ENCODE data around the gene TRMT112. TPM values are rescaled to one million over a fixed set of nuclear protein-coding genes. Genes with fewer than 3 reads are reported as not detected.
A peak's percentile ranks its signal among the peaks of the same experiment; 100 is the strongest.

TRMT112 gene
- total RNA-seq, 4 donors from 2014 or later = 228 to 435 (median 237) TPM

DNA sequence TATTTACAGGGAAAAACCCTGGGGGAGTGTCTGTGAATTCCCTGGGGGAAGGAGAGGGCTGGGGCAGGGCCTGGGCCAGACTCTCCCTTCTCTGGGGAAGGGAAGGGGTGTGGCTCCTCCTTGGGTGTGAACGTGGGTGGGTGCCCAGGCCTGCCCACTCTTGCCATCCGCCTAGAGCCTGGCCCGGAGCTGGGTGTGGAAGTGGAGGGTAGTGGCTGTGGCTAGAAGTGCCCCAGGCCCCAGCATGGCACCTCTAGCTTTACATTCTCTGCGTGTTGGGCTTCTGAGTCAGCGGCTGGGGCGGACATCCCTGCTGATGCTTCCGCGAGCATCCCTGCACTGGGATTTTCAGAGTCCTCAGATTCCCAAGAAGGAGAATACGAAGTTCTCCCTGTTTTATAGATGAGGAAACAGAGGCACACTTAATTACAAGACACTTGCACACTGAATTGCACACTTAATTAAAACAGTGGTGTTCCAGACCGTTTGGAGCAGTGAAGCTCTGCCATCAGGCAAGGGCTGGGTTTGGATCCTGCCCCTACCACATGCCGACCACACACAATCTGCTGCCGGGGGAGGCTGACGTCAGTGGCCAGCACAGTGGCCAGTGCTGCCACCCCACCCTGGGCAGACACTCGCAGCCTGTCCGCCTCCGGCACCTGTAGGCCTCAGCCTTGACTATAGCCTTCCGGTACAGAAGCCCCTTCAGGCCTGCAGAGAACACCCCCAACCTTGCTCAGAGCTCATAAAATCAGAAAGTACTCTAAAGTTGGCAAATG, 40.5 kb downstream of the TRMT112 start:
- Histone ChIP-seq H3K27me3 (no peaks in the 10 kb centered on the region), H3K4me3 (replicated peaks in 1 of 3) (no peak overlapping the region), H3K27ac (no peak overlapping the region), H3K9me3 (no peaks in the 10 kb centered on the region), H3K4me1 (peaks cover 2 to 3% of the 10 kb centered on the region in 2 donors), H3K36me3 (peaks cover 7 to 11% of the 10 kb centered on the region in 2 donors)
- TF ChIP-seq POLR2A (IDR thresholded peaks at IDR 0.05) = no peak
- intact Hi-C loops (cut with DNase I) = no loop called here
- 90 to 94% methylated on average over 14 of the region's 17 CpGs for WGBS, 2 donors
- DNase-seq = no peak

DNA sequence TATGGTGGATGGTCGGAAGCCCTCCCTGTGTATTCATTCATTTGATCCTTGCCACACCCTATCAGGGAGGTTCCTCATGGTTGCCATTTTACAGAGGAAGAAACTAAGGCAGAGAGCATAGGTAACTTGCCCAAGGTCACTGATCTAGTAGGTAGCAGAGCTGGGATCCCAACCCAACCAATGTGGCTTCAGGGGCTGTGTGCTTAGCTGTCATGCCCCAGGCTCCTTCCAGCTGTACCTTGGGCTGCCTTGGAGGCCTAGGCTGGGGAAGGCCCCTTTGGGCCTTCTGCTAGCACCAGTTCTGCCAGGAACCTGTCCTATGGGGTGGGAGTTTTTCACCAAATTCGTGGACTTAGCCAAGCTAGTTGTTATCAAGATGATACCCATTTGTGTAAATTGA, 41.5 kb downstream of the TRMT112 start:
- no peak overlapping the region for H3K27ac ChIP-seq
- TF ChIP-seq, protein P1, sequence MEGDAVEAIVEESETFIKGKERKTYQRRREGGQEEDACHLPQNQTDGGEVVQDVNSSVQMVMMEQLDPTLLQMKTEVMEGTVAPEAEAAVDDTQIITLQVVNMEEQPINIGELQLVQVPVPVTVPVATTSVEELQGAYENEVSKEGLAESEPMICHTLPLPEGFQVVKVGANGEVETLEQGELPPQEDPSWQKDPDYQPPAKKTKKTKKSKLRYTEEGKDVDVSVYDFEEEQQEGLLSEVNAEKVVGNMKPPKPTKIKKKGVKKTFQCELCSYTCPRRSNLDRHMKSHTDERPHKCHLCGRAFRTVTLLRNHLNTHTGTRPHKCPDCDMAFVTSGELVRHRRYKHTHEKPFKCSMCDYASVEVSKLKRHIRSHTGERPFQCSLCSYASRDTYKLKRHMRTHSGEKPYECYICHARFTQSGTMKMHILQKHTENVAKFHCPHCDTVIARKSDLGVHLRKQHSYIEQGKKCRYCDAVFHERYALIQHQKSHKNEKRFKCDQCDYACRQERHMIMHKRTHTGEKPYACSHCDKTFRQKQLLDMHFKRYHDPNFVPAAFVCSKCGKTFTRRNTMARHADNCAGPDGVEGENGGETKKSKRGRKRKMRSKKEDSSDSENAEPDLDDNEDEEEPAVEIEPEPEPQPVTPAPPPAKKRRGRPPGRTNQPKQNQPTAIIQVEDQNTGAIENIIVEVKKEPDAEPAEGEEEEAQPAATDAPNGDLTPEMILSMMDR (IDR thresholded peaks at IDR 0.05) = no peak
- no peak for TF ChIP-seq POLR2A (IDR thresholded peaks at IDR 0.05)

DNA sequence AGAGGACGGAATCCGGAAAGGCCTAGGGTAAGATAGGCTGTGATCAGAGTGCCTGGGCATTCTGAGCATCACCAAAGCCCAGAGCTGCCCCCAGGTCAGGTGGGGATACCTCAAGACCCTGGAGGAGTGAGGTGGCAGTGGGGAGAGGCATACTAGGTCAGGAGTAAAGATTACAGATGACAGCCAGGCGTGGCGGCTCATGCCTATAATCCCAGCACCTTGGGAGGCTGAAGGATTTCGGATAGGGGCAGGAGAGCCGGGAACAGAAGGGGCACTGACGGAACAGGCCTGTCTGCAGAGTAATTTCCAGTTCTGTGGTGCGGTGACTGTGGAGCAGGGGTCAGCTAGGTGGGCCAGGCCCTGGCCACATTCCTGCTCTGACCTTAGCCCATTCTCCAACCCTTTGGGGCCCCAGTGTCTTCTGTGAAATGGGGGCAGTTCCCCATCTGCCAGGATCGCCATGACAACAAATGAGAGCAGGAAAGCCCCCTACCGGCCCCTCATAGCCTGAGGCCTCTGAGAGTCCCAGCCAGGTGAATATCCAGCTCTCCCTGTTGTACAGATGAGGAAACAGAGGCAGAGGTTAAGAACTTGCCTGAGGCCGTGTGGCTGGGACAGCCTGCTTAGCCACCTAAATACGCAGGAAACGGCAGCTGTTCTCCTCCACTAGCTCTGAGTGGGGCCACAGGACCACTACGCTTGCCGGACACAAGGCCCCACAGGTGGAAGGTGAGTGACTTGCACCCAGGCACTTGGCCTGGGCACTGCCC, 42.1 kb downstream of the TRMT112 start:
- TF ChIP-seq POLR2A (IDR thresholded peaks at IDR 0.05) = no peak
- TF ChIP-seq, protein P1 (IDR thresholded peaks at IDR 0.05) = no peak

More for the DNA sequence above, 41.5 kb downstream of the TRMT112 start:
- intact Hi-C loops (cut with DNase I) = no loop called here
- Histone ChIP-seq H3K4me3 (replicated peaks in 1 of 3) (no peak overlapping the region), H3K9me3 (no peaks in the 10 kb centered on the region), H3K4me1 (peaks cover 6 to 7% of the 10 kb centered on the region in 2 donors), H3K27me3 (no peaks in the 10 kb centered on the region), H3K36me3 (peaks cover 7 to 11% of the 10 kb centered on the region in 2 donors)
- no peak for DNase-seq
- WGBS, 2 donors = 90 to 93% methylated on average over 2 of the region's 2 CpGs

DNA sequence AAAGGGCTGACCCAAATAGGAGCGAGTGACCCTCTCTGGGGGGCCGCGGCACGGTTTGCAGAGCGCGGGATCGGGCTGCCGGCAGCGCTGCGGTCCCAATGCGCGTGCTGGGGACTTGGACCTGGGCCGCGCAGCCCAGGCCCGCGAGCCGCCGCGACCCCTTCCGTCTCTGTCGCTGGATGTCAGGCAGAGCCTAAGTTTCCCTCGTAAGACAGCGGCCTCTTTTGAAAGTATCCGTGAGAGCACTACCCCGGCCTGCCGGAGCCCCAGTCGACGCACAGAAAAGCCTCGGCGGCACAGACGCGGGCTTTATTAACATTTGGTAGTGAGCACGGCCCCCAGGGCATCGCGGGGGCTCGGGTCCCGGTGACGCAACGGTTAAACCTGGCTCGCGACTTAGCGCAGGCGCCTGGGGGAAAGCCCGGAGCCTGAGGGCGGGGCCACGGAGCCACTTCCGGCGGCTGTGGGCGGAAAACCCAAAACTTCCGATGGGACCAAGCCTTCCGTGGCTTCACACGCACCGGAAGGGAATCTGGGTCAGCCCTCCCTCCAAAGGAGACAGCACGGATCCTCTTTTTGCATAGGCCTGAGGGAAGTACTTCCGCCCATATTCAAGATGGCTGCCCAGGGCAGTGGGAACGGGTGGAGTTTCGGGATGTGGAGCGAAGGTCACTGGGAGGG, 47.7 kb downstream of the TRMT112 start:
- H3K27me3 ChIP-seq = no peaks in the 10 kb centered on the region
- peak; percentile 98 for DNase-seq
- H3K4me3 ChIP-seq (replicated peaks in 1 of 3) = peak overlapping the region; percentile 12 to 94 (median 80)
- no peaks in the 10 kb centered on the region for H3K36me3 ChIP-seq
- H3K9me3 ChIP-seq = no peaks in the 10 kb centered on the region
- H3K27ac ChIP-seq = peak overlapping the region; percentile 95 to 99 (median 96)
- H3K4me1 ChIP-seq = peaks cover 26 to 32% of the 10 kb centered on the region in 2 donors
- intact Hi-C loops (cut with DNase I) = no loop called here
- 2% methylated on average over 9 to 12 of the region's 58 CpGs for WGBS, 2 donors
- TF ChIP-seq POLR2A (IDR thresholded peaks at IDR 0.05) = no peak
- TF ChIP-seq, protein P1 (IDR thresholded peaks at IDR 0.05) = peak in 3 of 6 experiments; percentile 14 to 31 (median 19)

More for the DNA sequence above, 42.1 kb downstream of the TRMT112 start:
- Histone ChIP-seq H3K27me3 (no peaks in the 10 kb centered on the region), H3K9me3 (no peaks in the 10 kb centered on the region), H3K4me1 (peaks cover 6 to 7% of the 10 kb centered on the region in 2 donors), H3K27ac (no peak overlapping the region), H3K4me3 (replicated peaks in 1 of 3) (no peak overlapping the region), H3K36me3 (peaks cover 7 to 11% of the 10 kb centered on the region in 2 donors)
- intact Hi-C loops (cut with DNase I) = no loop called here
- DNase-seq = no peak
- WGBS, 2 donors = 89 to 94% methylated on average over 8 to 15 of the region's 15 CpGs

DNA sequence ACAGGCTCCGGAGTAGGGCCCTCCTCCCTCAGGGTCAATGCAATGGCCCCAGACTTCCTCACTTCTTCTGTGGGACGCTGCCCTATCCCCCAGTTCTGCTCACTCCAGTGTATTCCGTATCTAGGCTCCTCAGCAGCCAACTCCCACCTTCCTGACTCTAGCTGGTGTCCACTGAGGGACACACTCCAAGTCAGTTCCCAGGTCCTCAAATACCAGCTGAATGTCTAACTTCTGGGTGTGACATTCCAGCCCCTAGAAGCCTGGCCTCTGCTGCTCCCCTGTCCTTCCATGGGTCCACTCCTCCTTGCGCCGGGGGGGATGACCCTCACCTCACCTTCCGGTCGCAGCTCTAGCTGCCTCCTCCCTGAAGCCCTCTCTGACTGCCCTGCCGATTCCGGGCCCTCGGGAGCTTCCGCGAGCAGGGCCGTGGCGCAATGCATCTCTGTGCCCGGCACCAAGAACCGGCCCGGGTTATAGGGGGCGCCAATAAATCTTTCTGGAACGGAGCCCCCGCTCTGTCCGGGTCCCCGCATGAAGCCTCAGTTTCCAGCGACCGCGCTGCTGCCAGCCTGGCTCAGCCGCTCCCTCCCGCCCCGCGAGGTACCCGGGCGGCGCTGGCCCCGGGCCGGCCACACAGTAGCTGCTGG, 48.3 kb downstream of the TRMT112 start:
- WGBS, 2 donors = 6 to 8% methylated on average over 8 to 17 of the region's 34 CpGs
- H3K27ac ChIP-seq = peak overlapping the region; percentile 95 to 99 (median 96)
- no peaks in the 10 kb centered on the region for H3K27me3 ChIP-seq
- intact Hi-C loops (cut with DNase I) = no loop called here
- no peaks in the 10 kb centered on the region for H3K36me3 ChIP-seq
- H3K4me1 ChIP-seq = peaks cover 26 to 32% of the 10 kb centered on the region in 2 donors
- H3K4me3 ChIP-seq (replicated peaks in 1 of 3) = peak overlapping the region; percentile 12 to 80 (median 78)
- H3K9me3 ChIP-seq = no peaks in the 10 kb centered on the region
- DNase-seq = peak in 1 of 2 donors; percentile 52
- TF ChIP-seq, protein P1 (IDR thresholded peaks at IDR 0.05) = no peak
- no peak for TF ChIP-seq POLR2A (IDR thresholded peaks at IDR 0.05)

All from thyroid gland (tissue), 4 donors.